ENCODE data around the gene KRTAP5-5.
"Not testable (repeated sequence)": the region's sequence is repeated elsewhere in the genome, so short reads cannot be mapped to it uniquely, and the experiment has no call there.

Gene KRTAP5-5, protein sequence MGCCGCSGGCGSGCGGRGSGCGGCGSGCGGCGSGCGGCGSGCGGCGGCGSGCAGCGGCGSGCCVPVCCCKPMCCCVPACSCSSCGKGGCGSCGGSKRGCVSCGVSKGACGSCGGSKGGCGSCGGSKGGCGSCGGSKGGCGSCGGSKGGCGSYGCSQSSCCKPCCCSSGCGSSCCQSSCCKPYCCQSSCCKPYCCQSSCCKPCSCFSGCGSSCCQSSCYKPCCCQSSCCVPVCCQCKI

DNA sequence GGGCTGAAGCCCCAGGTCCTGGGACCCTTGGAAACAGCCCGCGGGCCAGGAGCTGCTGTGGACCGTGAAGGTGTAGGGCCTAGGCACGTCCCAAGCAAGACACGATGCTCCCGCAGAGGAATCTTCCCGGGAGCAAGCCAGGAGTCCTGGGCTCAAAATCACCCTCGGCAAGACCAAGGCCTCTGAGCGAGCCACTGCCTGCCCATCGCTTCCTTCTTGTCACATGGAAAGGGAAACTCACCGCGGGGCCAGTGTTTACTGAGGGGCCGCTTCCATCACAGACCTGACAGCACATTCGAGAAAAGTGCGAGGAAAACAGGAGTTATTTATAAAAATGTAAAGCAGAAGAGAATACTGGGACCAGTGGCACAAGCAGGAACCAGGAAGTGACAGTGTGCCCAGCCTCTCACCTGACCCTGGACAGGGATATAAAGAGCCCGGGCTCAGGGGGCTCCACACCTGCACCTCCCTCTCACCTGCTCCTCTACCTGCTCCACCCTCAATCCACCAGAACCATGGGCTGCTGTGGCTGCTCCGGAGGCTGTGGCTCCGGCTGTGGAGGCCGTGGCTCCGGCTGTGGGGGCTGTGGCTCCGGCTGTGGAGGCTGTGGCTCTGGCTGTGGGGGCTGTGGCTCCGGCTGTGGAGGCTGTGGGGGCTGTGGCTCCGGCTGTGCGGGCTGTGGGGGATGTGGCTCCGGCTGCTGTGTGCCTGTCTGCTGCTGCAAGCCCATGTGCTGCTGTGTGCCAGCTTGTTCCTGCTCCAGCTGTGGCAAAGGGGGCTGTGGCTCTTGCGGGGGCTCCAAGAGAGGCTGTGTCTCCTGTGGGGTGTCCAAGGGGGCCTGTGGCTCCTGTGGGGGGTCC lies at the start of gene KRTAP5-5:
Gene KRTAP5-5, plus strand, starts transcription at position 450 of the 860 bp plus-strand sequence. Its CDS starts 66 bp downstream, at position 516.
- DNase-seq = no peak

DNA sequence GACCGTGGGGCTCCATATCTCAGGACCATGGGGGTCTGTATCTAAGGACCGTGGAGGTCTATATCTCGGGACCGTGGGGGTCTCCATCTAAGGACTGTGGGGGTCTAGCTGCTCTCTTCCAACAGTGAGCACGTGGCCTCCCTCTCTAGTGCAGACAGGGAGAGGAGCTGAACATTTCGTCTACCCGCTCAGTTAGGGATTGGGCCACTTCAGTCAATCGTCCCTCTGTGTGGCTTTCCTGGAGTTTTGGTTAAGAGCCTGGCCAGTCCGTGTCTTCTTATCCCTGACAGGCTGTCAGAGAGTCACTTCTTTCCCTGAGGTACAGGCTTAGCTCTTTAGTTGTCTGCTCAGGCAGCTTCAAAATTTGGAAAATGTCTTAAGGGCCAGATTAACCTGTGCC lies 47.6 kb upstream of the KRTAP5-5 start:
- DNase-seq = no peak

DNA sequence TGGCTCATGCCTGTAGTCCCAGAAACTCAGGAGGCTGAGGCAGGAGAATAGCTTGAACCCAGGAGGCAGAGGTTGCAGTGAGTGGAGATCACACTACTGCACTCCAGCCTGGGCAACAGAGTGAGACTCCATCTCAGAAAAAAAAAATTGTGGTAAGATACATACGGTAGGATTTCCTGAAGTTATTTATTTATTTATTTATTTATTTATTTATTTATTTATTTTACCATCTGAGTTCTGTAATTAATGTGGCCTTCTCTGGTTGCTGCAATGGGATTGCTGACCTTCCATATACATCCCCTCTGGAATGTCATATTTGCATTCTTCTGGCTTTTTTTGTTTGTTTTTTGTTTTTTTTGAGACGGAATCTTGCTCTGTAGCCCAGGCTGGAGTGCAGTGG lies 46.7 kb upstream of the KRTAP5-5 start:
- not testable (repeated sequence) for DNase-seq

DNA sequence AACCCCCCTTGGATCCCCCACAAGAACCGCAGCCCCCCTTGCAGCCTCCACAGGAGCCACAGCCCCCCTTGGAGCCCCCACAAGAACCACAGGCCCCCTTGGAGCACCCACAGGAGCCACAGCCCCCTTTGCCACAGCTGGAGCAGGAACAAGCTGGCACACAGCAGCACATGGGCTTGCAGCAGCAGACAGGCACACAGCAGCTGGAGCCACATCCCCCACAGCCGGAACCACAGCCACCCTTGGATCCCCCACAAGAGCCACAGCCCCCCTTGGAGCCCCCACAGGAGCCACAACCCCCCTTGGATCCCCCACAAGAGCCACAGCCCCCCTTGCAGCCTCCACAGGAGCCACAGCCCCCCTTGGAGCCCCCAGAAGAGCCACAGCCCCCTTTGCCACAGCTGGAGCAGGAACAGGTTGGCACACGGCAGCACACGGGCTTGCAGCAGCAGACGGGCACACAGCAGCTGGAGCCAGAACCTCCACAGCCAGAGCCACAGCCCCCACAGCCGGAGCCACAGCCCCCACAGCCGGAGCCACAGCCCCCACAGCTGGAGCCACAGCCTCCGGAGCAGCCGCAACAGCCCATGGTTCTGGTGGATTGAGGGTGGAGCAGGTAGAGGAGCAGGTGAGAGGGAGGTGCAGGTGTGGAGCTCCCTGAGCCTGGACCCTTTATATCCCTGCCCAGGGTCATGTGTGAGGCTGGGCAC lies 44.8 kb upstream of the KRTAP5-5 start, which contains the start of gene KRTAP5-1:
Gene KRTAP5-1, minus strand, starts transcription at position 623 of the 710 bp plus-strand sequence. Its CDS starts 34 bp downstream, at position 589.
- not testable (repeated sequence) for DNase-seq

GRCh38 chr11:1586699-1587098 lies 42.9 kb upstream of the KRTAP5-5 start:
- no peak for DNase-seq

GRCh38 chr11:1589191-1589963 lies 40.2 kb upstream of the KRTAP5-5 start:
- not testable (repeated sequence) for DNase-seq

DNA sequence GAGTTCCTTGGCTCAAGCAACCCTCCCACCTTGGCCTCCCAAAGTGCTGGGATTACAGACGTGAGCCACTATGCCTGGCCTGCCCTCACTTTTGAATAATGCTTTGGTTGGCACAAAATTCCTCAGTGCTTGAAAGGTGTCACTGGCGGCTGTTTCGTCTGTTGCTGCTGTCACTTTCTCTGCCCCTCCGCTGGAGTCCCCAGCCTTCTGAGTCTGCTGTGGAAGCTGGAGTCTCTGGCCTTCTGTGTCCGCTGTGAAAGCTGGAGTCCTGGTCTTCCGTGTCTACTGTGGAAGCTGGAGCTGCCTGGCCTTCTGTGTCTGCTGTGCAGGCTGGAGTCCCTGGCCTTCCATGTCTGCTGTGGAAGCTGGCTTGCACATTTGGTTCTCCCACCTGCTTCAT lies 39.6 kb upstream of the KRTAP5-5 start:
- no peak for DNase-seq

DNA sequence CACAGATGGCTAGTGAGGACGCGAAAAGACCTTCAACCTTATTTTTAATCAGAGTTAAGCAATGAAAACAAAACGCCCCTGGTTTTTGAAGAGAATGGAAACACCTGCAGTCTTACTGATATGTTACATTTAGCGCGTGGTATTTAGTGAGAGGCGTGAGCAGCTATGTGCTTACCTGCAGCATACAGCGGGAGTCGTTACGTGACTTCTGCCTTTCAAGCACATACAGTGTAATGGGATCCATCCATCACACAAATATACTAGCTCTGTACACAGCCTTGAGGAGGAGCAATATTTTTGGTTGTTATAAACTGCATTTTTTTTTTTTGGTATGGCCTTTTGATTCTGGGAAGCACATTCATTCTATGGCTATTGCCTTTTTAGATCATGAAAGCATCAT lies 36.9 kb upstream of the KRTAP5-5 start:
- no peak for DNase-seq

DNA sequence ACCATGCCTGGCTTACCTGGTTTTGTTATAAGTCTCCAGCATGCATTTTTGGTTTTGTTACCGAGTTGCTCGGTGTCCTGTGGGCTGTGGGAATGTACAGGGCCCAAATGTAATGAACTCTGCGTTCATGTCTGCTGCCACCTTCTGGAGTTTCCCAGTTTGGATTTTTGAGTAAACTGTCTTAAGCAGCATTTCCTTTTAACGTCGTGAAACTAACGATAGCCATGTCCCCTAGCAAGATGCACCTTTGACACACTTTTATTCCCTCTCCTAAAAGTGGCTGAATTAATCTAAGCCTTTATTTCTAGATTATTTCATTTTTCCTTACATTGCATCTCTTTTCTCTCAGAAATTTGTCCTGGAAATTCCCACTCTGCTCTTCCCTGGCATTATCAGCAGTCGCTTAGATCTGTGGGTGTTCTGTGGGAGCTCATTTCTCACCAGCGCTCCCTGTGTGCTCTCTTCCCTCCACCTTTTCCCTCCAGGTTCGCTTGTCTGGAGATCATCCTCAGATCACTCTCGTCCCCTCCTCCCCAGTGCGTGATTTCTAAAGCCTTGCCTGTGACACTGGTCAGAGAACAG lies 33.5 kb upstream of the KRTAP5-5 start:
- DNase-seq = not testable (repeated sequence)

- DNase-seq = not testable (repeated sequence)
These were observed 32.9 kb upstream of the KRTAP5-5 start for GRCh38 chr11:1596576-1597121.

DNA sequence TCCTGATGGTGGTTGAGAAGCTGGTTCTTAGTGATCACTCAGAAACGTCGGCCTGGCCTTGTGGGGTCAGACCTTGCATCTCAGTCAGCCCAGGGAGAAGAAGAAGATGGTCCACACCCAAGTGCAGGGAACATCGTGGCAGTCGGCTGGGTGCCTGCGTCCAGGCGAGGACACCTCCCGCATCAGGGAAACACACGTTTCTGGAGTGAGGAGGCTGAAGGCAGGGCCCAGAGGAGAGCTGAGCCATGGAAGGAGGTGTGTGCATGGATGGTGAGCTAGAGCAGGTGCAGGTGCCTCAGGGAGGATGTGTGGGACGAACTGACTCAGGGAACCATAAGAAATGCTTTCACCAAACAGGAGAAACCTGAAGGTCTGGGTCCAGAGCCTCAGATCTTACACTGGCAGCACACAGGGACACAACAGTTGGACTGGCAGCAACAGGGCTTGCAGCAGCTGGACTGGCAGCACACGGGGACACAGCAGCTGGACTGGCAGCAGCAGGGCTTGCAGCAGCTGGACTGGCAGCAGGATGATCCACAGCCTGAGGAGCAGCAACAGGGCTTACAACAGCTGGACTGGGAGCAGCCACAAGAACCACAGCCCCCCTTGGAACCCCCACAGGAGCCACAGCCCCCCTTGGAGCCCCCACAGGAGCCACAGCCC lies 32.1 kb upstream of the KRTAP5-5 start:
- DNase-seq = no peak

GRCh38 chr11:1597994-1598380 lies 31.6 kb upstream of the KRTAP5-5 start, which contains the start of gene KRTAP5-2:
Gene KRTAP5-2, minus strand, starts transcription at chr11:1598294. Its CDS starts 44 bp downstream, at chr11:1598250.
- DNase-seq = no peak

DNA sequence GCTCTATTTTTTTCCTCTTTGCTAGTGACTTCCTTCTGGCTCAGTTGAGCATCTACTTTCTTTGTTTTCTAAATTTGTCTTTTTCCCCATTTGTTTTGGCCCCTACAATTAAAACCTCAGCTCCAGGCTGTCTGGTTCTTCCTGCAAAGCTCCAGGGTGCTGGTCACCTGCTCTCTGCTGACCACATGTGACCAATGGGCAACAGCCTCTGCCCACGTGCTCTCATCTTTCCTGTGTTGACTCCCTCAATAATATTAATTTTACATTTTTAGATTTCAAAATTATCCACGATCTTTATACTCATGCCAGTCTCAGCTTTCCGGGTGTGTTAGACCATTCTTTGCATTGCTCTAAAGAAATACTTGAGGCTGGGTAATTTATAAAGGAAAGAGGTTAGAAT lies 31.2 kb upstream of the KRTAP5-5 start:
- not testable (repeated sequence) for DNase-seq

DNA sequence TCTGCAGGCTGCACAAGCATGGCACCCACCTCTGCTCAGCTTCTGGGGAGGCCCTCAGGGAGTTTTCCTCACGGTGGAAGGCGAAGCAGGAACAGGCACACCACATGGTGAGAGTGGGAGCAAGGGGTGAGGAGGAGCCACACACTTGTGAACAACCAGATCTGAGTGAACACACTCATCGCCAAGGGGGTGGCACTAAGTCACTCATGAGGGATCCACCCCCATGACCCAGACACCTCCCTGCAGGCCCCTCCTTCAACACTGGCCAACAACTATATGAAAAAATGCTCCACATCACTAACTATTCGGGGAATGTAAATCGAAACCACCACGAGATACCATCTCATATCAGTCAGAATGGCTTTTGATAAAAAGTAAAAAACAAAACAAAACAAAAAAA lies 30.8 kb upstream of the KRTAP5-5 start:
- DNase-seq = no peak

DNA sequence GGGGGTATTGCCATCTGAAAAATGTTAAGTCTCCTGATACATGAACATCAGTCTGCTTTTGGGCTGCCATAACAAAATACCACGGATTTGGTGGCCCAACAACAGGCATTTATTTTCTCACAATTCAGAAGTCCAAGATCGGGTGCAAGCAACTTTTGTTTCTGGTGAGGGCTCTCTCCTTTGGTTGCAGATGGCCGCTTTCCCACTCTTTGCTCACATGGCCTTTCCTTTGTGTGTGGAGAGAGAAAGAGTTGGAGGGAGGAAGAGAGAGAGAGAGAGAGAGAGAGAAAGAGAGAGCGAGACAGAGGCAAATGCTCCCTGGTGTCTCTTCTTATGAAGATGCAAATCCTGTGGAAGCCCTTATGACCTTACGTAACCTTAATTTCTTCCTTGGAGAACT lies 28.9 kb upstream of the KRTAP5-5 start:
- DNase-seq = no peak

- DNase-seq = not testable (repeated sequence)
These were observed 27.9 kb upstream of the KRTAP5-5 start for GRCh38 chr11:1601663-1602062.

GRCh38 chr11:1603629-1604028 lies 25.9 kb upstream of the KRTAP5-5 start:
- DNase-seq = no peak

DNA sequence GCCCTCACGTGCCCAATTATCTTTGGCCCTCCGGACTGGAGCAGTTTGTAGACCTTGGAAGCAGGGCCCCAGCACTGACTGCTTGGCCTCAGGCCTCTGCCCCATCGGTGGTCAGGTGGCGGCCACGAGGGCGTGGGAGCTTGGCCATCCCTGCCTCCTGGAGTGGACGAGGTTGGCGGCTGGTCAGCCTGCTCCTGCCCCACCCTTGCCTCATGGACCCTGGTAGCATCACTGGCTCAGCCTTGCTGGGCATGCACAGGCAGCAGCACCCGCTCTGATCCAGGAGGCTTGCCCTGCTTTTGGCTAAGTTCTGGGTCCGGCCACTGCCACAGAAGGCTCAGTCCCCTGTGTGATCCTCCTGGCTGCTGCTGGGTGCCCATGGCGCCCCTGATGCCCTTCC lies 25.4 kb upstream of the KRTAP5-5 start:
- no peak for DNase-seq

- no peak for DNase-seq
These were observed 24.9 kb upstream of the KRTAP5-5 start for GRCh38 chr11:1604711-1605110.

- not testable (repeated sequence) for DNase-seq
These were observed 23.7 kb upstream of the KRTAP5-5 start for GRCh38 chr11:1605923-1606322.

All from activated T-cell treated with anti-CD3 and anti-CD28 coated beads, Interleukin-2, amount 50 U/mL, for 1 hour (primary cell).